KBM-7 (cell line): ENCODE measurements around the gene KATNIP.
"Not testable (repeated sequence)": the region's sequence is repeated elsewhere in the genome, so short reads cannot be mapped to it uniquely, and the experiment has no call there.

Experiments used
- DNase-seq: peaks from one replicate; pipeline ENCODE4 v3.0.0-alpha.2; 2015
- in situ Hi-C: fragments of 300-500 bp; cut with MboI; formaldehyde crosslinking; loops from 2 replicates; pipeline ENCODE4 v1.14.3; 2020; ENCODE audit warnings: low sequenced_read_pairs, low pct_unique_long_range_greater_than_20kb, mixed read lengths

Gene KATNIP

GRCh38 chr16:27531826-27532800, 17.8 kb upstream of the KATNIP start:
- in situ Hi-C loops = loop anchor here (10.0 kb wide), 1 partner anchor 57 kb away; no protein-coding TSS in a partner anchor
- DNase-seq = no peak

DNA sequence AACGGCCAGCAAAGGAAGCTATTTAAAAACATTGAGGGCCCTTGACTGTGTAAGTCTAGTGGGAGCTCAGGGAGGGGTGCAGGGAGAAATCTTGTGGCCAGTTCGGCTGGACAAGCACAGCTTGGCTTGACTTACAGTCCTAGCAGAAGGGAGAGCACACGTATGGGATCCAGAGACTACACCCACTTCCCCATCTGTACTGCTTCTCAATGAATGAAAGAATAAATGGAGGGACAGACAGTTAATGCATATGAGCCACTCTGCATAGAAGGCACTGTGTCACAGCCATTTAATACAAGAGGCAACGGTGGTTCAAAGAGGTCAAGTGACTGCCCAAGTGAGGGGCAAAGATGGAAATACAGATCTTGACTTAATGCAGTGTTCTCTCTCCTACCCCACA, 15.7 kb upstream of the KATNIP start:
- DNase-seq = no peak
- in situ Hi-C loops = loop anchor here (10.0 kb wide), 1 partner anchor 59 kb away; no protein-coding TSS in a partner anchor

DNA sequence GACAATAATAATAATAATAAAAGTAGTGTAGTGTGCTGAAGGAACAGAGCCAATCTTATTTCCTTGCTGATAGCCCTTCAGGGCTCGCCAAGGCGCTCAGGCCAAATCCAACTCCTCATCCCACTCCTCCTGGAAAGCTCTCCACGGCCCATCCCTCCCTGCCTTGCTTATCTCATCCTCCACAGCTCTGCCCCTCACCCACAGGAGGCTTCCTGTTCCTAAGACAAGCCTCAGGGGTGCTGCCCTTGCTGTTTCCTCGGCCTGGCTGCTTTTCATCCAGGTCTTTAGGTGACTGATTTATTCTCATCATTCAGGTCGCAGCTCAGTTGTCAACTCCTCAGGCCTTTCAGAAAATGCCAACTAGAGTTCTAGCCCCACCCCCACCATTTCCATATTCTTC, 11.4 kb upstream of the KATNIP start:
- DNase-seq = no peak
- in situ Hi-C loops = loop anchor here (10.0 kb wide), 1 partner anchor 64 kb away; no protein-coding TSS in a partner anchor

DNA sequence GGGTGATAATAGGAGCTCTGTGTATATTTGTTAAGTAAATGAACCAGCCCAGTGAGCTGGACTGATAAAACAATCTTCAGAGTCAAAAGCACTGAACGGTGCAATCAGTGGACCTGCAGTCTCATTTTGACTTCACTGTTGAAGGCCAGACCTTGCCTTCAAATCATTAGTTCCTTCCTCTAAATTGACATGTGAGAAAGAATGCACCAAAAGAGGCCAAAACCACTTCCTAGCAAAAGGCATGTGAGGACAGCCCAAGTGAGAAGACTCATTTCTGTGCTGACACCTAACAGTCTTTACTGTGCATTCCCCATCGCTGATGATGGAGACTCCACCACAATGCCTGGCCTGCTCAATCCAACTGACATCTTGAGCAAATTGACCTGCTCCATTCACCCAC, 10.8 kb upstream of the KATNIP start:
- DNase-seq = peak; percentile 14
- in situ Hi-C loops = loop anchor here (10.0 kb wide), 1 partner anchor 64 kb away; no protein-coding TSS in a partner anchor

- in situ Hi-C loops = loop anchor here (10.0 kb wide), 1 partner anchor 65 kb away; no protein-coding TSS in a partner anchor
- DNase-seq = no peak
Measured at GRCh38 chr16:27539636-27540035, 10.3 kb upstream of the KATNIP start.

DNA sequence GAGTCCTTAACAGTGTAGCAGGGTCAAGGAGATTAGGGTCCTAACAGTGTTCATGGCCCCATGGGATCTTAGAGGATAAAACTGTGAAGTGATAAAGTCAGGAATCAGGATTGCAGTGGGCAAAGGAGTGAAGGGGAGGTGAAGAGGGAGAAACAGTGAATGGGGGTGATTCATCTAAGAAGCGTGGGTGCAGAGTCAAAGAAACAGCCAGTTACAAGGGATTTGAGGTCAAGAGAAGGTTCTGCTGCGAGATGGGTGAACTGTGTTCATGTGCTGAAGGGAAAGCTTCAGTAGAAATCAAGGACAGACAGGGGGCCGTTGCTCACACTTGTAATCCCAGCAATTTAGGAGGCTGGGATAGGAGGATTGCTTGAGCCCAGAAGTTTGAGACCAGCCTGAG, 6.1 kb upstream of the KATNIP start:
- in situ Hi-C loops = no loop called here
- no peak for DNase-seq

- DNase-seq = no peak
- in situ Hi-C loops = no loop called here
Measured at GRCh38 chr16:27544671-27545070, 5.3 kb upstream of the KATNIP start.

DNA sequence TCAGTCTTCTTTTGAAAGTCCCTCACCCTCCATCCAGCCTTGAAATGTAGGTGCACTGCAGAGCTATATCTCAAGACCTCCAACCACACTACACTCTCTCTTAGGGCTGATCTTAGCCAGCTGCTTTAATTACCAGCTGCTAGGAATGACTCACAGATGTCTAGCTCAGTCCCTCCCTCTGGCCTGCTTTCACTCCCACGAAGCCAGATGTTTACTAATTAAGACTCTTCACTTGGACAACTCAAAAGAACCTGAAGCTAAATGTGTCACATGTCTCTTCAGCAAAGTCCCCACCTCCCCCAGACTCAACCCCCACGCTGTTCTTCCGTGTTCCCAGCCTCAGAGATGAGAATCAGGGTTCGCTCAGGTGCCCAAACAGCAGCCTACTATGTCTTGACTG, 2.8 kb upstream of the KATNIP start:
- DNase-seq = peak; percentile 74
- in situ Hi-C loops = no loop called here

DNA sequence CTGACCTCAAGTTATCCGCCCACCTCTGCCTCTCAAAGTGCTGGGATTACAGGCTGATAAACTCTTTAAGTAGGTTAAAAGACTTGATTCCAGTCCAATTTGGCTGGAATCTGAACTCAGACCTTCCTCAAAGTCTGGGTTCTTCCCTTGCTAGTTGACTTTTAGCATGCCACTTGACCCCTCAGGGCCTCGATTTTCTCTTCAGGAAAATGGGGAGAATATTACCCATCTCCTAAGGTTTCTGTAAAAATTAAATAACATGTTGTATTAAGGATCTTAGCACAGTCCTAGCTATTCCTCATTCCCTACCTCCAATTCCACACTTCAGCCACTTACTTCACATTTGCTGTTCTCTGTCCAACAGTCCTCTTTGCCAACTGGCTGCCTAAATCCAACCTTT, 2.1 kb upstream of the KATNIP start:
- no peak for DNase-seq

GRCh38 chr16:27549464-27549745, 539 bp upstream of the KATNIP start:
- in situ Hi-C loops = no loop called here
- no peak for DNase-seq

More for the DNA sequence above, 2.1 kb upstream of the KATNIP start:
- in situ Hi-C loops = no loop called here

DNA sequence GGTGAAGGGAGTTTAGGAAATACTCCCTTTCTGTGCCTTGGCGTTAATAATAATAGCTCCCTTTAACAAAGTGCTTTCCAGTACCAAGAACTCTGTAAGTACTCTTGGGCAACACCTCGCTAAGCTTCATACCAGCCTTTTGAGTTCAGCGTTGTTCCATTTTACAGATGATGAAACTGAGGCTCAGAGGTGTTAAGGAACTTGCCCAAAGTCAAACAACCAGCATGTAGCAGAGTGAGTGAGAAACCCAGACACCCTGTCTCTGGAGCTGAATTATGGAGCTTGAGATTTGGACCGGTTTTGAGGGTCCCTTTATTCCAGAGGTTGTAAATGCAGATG, 607 bp downstream of the KATNIP start:
- DNase-seq = no peak
- in situ Hi-C loops = no loop called here

DNA sequence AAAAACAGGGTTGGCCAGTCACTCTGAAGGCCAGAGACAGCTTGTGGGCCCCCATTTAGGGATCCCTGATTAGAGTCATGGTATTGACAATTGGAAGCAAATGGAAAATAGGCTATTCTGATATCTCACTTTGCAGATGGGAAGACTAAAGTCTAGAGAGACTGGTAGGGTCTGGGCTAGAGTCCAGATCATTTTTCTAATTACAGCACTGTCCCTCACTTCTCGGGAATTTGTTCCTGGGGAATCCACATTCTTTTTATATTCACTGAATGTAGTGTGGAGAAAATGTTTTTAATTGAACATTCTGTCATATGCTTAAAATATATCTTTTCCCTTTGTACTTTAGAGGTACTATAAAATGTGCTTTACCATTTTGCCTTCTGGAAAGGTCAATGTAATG, 1.1 kb downstream of the KATNIP start:
- in situ Hi-C loops = no loop called here
- no peak for DNase-seq

DNA sequence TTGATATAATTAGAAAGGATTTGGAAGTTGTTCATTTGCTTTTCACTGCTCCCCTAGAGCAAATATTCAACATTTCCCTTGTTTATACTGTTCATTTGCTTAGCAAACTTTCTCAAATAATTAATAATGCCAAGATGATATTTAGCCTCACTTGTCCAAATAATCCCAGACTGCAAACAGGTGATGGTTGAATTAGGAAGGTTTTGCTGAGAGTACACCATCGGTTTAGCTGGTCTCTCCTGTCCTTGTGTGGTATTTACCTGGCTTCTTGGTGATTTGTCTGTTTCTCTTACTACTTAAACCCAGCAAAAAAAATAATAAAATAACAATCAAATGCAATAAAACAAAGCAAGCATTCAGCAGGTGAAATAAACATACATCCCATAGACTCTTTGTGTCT, 6.5 kb downstream of the KATNIP start:
- in situ Hi-C loops = no loop called here
- DNase-seq = no peak

GRCh38 chr16:27558434-27558833, 8.5 kb downstream of the KATNIP start:
- no peak for DNase-seq
- in situ Hi-C loops = no loop called here

- no peak for DNase-seq
- in situ Hi-C loops = no loop called here
Measured at GRCh38 chr16:27558932-27559331, 9.0 kb downstream of the KATNIP start.

- in situ Hi-C loops = no loop called here
Measured at GRCh38 chr16:27561216-27561615, 11.3 kb downstream of the KATNIP start.

DNA sequence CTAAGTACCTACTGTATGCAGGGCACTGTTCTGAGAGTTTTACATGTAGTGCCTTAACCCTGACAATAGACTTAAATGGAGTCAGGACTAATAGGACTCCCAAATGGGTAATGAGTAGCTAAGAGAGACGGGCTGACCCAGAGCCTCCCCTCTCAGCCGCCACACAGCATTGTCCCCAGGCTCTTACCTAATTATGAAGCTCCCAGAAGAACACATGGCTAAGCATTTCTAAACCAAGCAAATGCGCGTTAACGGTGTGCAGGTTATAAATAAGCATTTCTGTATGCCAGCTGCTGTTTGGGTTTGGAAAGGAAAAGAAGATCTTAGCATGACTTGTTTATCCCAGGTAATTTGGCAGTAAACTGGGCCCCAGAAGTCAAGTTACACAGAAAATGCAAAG, 14.3 kb downstream of the KATNIP start:
- DNase-seq = no peak
- in situ Hi-C loops = no loop called here

More at GRCh38 chr16:27561216-27561615, 11.3 kb downstream of the KATNIP start:
- no peak for DNase-seq

- in situ Hi-C loops = no loop called here
- DNase-seq = peak; percentile 81
Measured at GRCh38 chr16:27566417-27566816, 16.5 kb downstream of the KATNIP start.

GRCh38 chr16:27568077-27568476, 18.1 kb downstream of the KATNIP start:
- in situ Hi-C loops = no loop called here
- DNase-seq = no peak

- DNase-seq, in situ Hi-C loops: not testable (repeated sequence)
Measured at GRCh38 chr16:27570986-27571385, 21.0 kb downstream of the KATNIP start.
